ENCODE results near the gene DOCK3. TPM values are rescaled to one million over a fixed set of nuclear protein-coding genes. Genes with fewer than 3 reads are reported as not detected.
A peak's percentile ranks its signal among the peaks of the same experiment; 100 is the strongest.
"Not testable (repeated sequence)": the region's sequence is repeated elsewhere in the genome, so short reads cannot be mapped to it uniquely, and the experiment has no call there.

DOCK3 gene
- total RNA-seq, 1 donor from 2014 or later, result 6.2 TPM

- ATAC-seq; DNase-seq (ENCODE audit: low spot score); intact Hi-C loops (cut with DNase I): not testable (repeated sequence)
Observed at GRCh38 chr3:50665841-50666115, 8.9 kb upstream of the DOCK3 start.

GRCh38 chr3:50666837-50667236 lies 7.9 kb upstream of the DOCK3 start:
- intact Hi-C loops (cut with DNase I), result no loop called here
- DNase-seq (ENCODE audit: low spot score), result no peak
- no peak for ATAC-seq

GRCh38 chr3:50671331-50671730 lies 3.4 kb upstream of the DOCK3 start:
- DNase-seq (ENCODE audit: low spot score), result no peak
- no peak for ATAC-seq
- intact Hi-C loops (cut with DNase I), result no loop called here

GRCh38 chr3:50672656-50673055 lies 2.1 kb upstream of the DOCK3 start:
- no peak for DNase-seq (ENCODE audit: low spot score)
- no peak for ATAC-seq
- intact Hi-C loops (cut with DNase I), result no loop called here

- intact Hi-C loops (cut with DNase I), result no loop called here
Observed at GRCh38 chr3:50673931-50674330, 796 bp upstream of the DOCK3 start.

GRCh38 chr3:50675179-50676030 lies 678 bp downstream of the DOCK3 start:
- DNase-seq (ENCODE audit: low spot score) (peak; percentile 66), ATAC-seq (no peak)
- intact Hi-C loops (cut with DNase I), result no loop called here

More at GRCh38 chr3:50673931-50674330, 796 bp upstream of the DOCK3 start:
- peak; percentile 10 for ATAC-seq
- DNase-seq (ENCODE audit: low spot score), result no peak

GRCh38 chr3:50676031-50676705 lies 1.4 kb downstream of the DOCK3 start:
- DNase-seq (ENCODE audit: low spot score) (no peak), ATAC-seq (no peak)
- intact Hi-C loops (cut with DNase I), result no loop called here

- ATAC-seq (no peak), DNase-seq (ENCODE audit: low spot score) (no peak)
- intact Hi-C loops (cut with DNase I), result no loop called here
Observed at GRCh38 chr3:50687127-50687751, 12.5 kb downstream of the DOCK3 start.

GRCh38 chr3:50687916-50688315 lies 13.2 kb downstream of the DOCK3 start:
- ATAC-seq, result no peak

GRCh38 chr3:50688602-50689001 lies 13.9 kb downstream of the DOCK3 start:
- DNase-seq (ENCODE audit: low spot score); intact Hi-C loops (cut with DNase I): not testable (repeated sequence)

More at GRCh38 chr3:50687916-50688315, 13.2 kb downstream of the DOCK3 start:
- no peak for DNase-seq (ENCODE audit: low spot score)
- intact Hi-C loops (cut with DNase I), result no loop called here

GRCh38 chr3:50689558-50689957 lies 14.8 kb downstream of the DOCK3 start:
- no peak for DNase-seq (ENCODE audit: low spot score)
- intact Hi-C loops (cut with DNase I), result no loop called here
- ATAC-seq, result no peak

More at GRCh38 chr3:50688602-50689001, 13.9 kb downstream of the DOCK3 start:
- not testable (repeated sequence) for ATAC-seq

- intact Hi-C loops (cut with DNase I), result no loop called here
- ATAC-seq, result no peak
- DNase-seq (ENCODE audit: low spot score), result no peak
Observed at GRCh38 chr3:50695031-50695430, 20.3 kb downstream of the DOCK3 start.

- no peak for DNase-seq (ENCODE audit: low spot score)
- intact Hi-C loops (cut with DNase I), result no loop called here
- no peak for ATAC-seq
Observed at GRCh38 chr3:50696276-50696675, 21.5 kb downstream of the DOCK3 start.

GRCh38 chr3:50698269-50698668 lies 23.5 kb downstream of the DOCK3 start:
- intact Hi-C loops (cut with DNase I), result no loop called here
- DNase-seq (ENCODE audit: low spot score) (no peak), ATAC-seq (no peak)

GRCh38 chr3:50708620-50709019 lies 33.9 kb downstream of the DOCK3 start:
- no peak for DNase-seq (ENCODE audit: low spot score)
- intact Hi-C loops (cut with DNase I), result no loop called here
- no peak for ATAC-seq

- DNase-seq (ENCODE audit: low spot score) (no peak), ATAC-seq (no peak)
- intact Hi-C loops (cut with DNase I), result no loop called here
Observed at GRCh38 chr3:50714946-50715345, 40.2 kb downstream of the DOCK3 start.

GRCh38 chr3:50724831-50725230 lies 50.1 kb downstream of the DOCK3 start:
- ATAC-seq, result no peak
- DNase-seq (ENCODE audit: low spot score), result no peak
- intact Hi-C loops (cut with DNase I), result no loop called here

GRCh38 chr3:50734985-50735384 lies 60.3 kb downstream of the DOCK3 start:
- ATAC-seq (no peak), DNase-seq (ENCODE audit: low spot score) (no peak)
- intact Hi-C loops (cut with DNase I), result no loop called here

GRCh38 chr3:50737193-50737905 lies 62.6 kb downstream of the DOCK3 start:
- DNase-seq (ENCODE audit: low spot score) (no peak), ATAC-seq (no peak)

More at GRCh38 chr3:50737193-50737905, 62.6 kb downstream of the DOCK3 start:
- intact Hi-C loops (cut with DNase I), result no loop called here

Data from sciatic nerve (tissue), 2 donors.